HG02678 (cell line): ENCODE results near the gene C11orf21.

Source experiments
- ATAC-seq: cut with Tn5 transposase; IDR thresholded peaks from one replicate; pipeline ENCODE4 v1.9.1; 2021; ENCODE audit warnings: mild to moderate bottlenecking, moderate library complexity; ENCODE audit not compliant: unreplicated experiment

The C11orf21 gene

DNA sequence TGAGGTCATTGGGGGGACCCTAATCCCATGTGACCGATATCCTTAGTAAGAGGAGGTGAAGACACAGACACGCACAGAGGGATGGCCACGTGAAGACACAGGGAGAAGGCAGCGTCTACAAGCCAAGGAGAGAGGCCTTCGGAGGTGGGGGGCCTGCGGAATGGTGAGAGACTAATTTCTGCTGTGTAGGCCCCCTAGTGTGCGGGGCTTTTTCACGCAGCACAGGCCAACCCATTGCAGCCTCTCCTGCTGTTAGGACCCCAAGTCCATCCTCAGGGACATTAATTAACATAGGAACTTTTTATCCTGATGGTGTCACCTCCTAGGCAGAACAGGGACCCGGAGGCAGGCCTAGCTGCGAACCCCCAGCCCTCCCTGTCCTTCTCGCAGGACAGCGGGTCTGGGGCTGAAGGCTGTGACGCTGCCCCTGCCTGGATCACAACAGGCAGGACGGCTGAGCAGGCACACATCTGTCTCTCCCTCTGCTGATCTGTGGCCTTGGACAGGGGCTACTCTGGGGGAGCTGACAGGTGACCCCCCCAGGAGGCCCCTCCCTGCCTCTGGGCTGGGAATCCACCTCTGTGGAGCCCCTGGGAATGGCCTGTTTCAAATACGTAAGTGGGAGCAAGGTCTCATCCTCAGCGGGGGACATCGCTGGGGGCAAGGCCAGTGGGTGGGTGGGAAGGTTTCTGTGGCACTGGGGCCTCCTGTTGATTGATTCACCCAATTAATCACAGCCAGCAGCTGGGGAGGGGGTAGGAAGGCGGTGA is 39.2 kb downstream of the C11orf21 start:
- ATAC-seq, result no peak

DNA sequence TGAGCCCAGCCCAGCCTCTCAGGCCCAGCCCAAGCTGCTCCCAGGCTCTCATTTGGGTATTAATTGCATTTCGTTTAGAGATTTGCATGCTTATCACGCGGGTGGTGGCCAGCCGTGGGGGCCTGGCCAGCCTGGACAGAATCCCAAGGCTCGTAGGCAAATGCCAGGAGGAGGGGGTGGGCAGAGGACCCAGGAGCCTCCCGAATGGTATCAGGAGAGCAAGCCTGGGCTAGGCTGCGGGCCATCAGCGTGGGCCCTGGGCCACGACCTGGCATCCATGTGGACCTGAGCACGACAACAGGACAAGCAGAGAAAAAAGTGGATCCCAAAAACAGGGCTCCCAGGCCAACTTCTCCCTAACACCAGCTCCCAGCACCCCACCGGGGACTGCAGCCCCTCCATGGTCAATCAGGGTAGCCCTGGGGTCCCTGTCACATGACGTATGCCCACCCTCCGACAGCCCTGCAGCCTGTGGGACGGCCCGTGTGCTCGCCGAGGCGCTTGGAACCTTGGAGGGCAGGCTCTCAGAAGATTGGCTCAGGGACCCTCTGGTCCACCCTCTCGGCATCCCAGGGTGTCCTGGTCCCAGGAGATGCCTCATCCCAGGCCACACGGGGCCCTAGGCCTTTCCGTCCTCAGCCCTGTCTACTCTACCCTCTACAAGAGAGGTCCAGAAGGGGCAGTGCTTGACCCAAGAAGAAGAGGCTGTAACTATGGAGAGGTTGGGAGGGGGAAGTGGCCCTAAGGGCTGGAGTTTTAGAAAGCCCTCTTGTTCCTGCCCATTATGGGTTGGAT is 40.1 kb downstream of the C11orf21 start:
- ATAC-seq, result no peak

- ATAC-seq, result no peak
These were observed 41.0 kb downstream of the C11orf21 start for GRCh38 chr11:2260491-2261364.

DNA sequence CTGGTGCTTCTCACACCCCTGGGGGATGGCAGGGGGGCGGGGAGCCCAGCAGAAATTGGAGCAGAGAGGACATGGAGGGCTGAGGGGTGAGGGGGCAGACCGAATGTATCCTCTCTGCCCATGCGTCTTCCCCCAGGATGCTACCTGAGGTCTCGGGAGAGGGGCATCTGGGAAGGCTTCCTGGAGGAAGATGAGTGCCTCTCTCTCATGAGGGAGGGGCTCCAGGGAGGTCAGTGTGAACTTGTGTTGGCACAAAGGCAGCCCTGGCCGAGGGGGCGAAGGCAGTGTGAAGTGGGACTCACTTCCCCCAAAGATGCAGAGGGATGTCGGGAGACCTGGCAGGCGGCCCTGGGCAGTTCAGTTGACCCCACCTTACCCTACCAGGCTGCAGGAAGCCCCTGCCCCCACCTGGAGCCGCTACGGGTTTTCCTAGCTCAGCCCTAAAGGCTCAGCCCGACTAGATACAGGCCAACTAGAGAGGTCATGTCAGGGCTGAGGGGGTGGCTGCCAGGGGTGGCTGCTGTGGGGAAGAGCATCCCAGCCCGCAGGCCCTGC is 41.7 kb downstream of the C11orf21 start:
- ATAC-seq, result no peak

DNA sequence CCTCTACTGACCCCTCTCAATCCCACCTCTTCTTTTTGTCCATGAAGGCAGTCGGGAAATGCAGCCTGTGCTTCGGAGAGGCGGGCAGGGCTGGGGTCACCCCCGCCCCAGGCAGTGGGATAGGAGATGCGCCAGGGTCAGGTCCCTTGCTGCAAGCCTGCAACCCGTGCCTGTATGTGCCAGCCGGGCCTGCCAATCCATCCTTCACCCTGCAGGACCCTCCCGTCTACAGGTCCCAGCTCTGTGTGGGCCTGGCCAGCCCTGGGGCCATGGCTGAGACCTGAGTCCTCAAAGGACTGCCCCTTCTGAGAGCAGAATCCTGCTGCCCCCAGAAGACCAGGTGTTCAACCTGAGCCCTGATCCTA is 42.3 kb downstream of the C11orf21 start:
- ATAC-seq, result no peak

DNA sequence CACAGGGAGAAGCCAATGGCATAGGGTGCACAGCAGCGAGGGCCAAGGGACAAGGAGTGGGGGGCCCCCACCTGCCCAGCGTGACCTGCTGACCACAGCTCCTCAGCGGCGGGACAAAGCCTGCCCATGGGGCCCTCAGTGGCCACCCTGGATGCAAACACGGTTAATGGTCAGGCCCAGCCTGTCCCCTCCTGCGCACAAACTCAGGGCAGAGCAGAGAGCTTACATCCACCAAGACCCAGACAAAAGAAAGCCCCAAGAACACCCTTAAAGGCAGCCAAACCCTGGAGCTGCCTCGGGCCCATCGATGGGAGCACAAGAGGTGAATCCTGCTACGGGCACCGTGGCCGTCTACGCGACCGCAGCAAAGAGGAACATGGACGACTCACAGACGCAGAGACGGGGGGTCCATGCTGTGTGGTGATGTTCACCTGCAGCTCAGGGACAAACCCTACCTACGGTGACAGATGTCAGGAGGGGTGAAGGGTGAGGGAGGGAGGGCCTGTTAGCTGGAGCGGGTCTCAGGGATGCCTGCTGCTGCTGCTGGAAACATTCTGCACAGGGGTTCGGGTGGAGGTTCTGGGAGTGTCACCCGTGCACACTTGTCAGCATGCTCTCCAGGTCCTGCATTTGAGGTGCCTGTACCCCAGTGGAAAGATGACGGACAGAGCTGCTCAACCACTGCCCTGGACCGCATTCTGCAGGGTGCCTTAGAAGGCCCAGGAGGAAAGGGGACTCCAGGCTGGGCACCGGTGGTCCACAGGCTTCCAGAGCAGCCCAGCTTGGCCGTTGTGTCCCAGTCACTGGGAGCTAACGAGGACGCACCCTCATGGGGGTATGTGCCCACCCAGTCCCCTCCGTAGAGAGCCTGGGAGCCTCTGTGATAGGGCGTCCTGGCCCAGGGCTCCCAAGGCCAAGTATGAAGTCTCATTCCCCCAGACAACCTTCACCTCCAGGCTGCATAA is 42.9 kb downstream of the C11orf21 start:
- ATAC-seq, result no peak

GRCh38 chr11:2256951-2257700 is 44.6 kb downstream of the C11orf21 start:
- ATAC-seq, result no peak

DNA sequence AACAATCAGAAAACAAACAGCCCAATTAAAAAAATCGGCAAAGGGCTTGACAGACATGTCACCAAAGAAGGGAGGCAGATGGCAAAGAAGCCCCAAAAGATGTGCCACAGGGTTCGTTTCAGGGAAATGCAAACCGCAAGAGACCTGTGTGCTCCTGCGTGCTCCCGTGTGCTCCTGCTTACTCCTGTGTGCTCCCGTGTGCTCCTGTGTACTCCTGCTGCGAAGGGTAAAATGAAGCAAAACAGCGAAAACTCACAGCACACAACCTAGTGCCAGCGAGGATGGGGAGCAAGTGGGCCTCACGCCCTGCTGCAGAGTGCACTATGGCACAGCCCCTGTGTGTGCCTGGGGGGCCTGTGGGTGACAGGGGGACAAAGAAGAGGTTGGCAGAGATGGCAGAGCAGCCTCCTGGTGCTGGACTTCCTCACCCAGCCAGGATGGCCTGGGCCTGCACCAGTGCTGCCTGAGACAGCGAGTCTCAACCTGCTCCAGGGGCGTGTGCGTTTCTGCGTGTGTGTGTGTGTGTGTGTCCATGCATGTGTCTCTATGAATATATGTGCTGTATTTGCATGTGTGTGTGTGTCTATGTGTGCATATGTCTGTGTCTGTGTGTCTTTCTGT is 45.3 kb downstream of the C11orf21 start:
- ATAC-seq, result no peak

GRCh38 chr11:2252018-2252417 is 49.7 kb downstream of the C11orf21 start:
- no peak for ATAC-seq

DNA sequence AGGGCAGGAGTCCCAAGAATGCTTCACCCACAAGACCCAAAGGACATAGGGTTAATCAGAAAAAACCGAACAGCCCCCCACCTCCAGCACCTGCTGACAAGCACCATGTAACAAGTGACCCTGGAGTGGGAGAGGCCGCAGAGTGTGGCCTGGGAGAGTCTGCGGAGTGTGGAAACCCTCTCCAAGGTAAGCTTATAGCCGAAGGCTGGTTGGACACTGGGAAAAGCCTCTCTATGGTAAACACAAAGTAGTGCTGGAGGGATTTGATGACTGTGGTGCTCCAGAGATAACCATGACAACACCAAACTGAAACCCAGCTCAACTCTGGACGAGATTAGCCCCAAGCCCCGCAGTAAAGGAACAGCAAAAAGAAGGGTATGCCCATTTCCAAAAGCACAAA is 50.6 kb downstream of the C11orf21 start:
- ATAC-seq, result no peak

GRCh38 chr11:2250485-2250884 is 51.2 kb downstream of the C11orf21 start:
- ATAC-seq, result no peak

DNA sequence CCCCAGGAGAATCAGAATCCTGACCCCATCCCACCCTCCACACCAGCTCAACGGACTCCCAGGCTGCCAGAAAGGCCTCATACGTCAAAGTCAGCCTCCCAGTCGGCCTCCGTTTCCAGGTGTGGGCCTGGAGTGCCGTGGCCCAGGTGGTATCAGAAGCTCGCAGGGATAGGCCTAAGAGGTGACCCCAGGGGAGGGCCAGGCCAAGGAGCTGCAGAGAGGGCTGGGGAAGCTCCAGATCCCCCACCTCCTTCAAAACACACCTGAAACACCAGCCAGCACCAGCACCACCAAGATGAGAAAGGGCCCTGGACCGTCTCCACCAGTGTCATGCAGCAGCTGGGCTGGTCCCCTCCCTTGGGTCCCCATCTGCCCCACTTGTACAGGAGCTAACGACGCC is 51.7 kb downstream of the C11orf21 start:
- ATAC-seq, result no peak

DNA sequence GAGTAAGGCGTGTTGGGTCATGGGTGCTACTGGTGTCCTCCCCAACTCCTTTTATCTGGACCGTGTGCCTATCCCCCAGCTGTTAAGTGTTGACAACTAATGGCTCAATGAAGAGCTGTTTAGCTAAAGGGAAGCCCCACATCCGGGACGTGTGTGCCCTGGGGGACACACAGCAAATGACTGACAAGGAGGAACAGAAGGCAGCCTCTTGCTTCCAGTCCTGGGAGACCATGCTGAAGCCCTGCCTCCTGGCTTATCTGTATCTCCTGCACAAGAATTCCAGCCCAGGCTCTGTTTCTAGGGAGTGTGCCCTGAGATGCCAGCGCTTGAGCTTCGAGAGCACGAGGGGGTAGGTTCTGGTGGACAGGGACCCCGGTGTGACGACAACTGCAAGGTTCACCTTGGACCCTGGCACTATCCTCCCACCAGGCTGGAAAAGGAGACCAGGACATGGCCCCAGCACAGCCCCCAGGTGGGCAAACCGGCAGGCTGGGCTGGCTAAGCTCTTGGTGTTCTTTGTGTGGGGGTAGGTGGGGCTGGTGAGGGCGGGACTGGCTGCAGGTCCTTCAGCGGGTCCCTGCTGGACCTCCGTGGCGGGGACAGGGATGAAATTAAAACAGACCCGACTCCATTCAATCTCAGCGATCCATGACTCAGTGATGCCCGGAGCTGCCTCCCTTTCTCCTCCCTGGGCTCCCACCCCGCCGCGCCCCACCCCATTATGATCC is 52.4 kb downstream of the C11orf21 start:
- ATAC-seq, result no peak

- ATAC-seq, result no peak
These were observed 53.0 kb downstream of the C11orf21 start for GRCh38 chr11:2248762-2249161.

GRCh38 chr11:2248242-2248641 is 53.5 kb downstream of the C11orf21 start:
- ATAC-seq, result no peak

DNA sequence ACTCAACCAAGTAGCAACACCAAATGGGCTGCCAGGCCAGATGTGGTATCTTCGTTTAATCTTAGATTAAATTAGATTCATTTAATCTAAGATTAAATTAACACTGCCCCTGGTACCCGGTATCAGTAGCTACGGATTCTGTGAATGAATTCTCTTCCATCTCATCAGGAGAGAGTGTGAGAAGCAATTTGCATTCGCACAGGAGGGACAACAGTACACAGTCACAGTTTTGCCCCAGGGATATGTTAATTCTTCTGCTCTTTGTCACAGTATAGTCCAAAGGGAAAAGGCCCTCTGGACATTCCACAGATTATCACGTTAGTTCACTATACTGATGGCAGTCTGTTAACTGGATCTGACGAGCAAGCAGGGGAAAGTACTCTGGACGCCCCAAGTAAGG is 54.2 kb downstream of the C11orf21 start:
- no peak for ATAC-seq
